K562 (cell line): ENCODE results near the gene ANK3. TPM values are rescaled to one million over a fixed set of nuclear protein-coding genes. Genes with fewer than 3 reads are reported as not detected.
A peak's percentile ranks its signal among the peaks of the same experiment; 100 is the strongest.

Experiments
- ATAC-seq: fragments of 200-7000 bp; cut with Tn5 transposase; 3 replicates; pipeline ENCODE4 v1.9.1; 2020; ENCODE audit warnings: moderate library complexity
- BruUV-seq: library from RNA; stranded (reverse); fragments of 400-500 nt; replicated peaks from 2 replicates; lab custom pipeline; 2021; lab: Mats Ljungman, UMichigan
- CTCF ChIA-PET: fragments of 300-600 bp; formaldehyde crosslinking; extraction: SDS; loops from one replicate; lab custom pipeline; 2021; ENCODE audit warnings: low intra/inter-chr PET ratio; lab: Yijun Ruan, JAX
- POLR2A ChIA-PET: fragments of 300-600, 350-650 bp; sonication (Branson Sonifier 250); formaldehyde crosslinking; extraction: SDS; loops from one replicate; lab custom pipeline; 2021; ENCODE audit warnings: antibody characterized with exemption, inconsistent platforms; lab: Yijun Ruan, JAX
- DNase-seq, 4 experiments: peaks; one replicate each; pipeline versions ENCODE4 v3.0.0 to v3.0.0-alpha.2; 2011 to 2018; ENCODE audit warnings: low spot score in 3 of 4, mixed read lengths in 3 of 4; ENCODE audit errors: extremely low read depth in 1 of 4
- FAIRE-seq: peaks from 2 replicates; lab custom pipeline; 2011; peaks lifted over from hg19 to GRCh38; lab: Jason Lieb, UNC
- H2AFZ ChIP-seq: 2 replicates; pipeline ENCODE4 v1.6.0; 2011; ENCODE audit warnings: low read depth, low read length, control low read depth, inconsistent platforms
- H3K27ac ChIP-seq: fragments of 200-600 bp; 3 replicates; pipeline ENCODE4 v1.8.0; 2011; ENCODE audit warnings: low read depth, mild to moderate bottlenecking, control low read depth, inconsistent platforms, low read length, moderate library complexity, mixed read lengths; ENCODE audit errors: extremely low read depth
- H3K27me3 ChIP-seq, 2 experiments: fragments of 300-600 bp in 1 of 2; 2 replicates in 1 of 2; 3 replicates in 1 of 2; pipeline versions ENCODE4 v1.6.0 to v1.8.0; 2011; ENCODE audit warnings: inconsistent platforms in 2 of 2, low read length in 2 of 2, mild to moderate bottlenecking in 1 of 2, mixed read lengths in 1 of 2, moderate library complexity in 1 of 2; ENCODE audit not compliant: control insufficient read depth in 2 of 2, insufficient read depth in 2 of 2
- H3K36me3 ChIP-seq: fragments of 300-600 bp; 3 replicates; pipeline ENCODE4 v1.8.0; 2011; ENCODE audit warnings: mild to moderate bottlenecking, low read length, inconsistent platforms; ENCODE audit not compliant: control insufficient read depth, insufficient read depth
- H3K4me1 ChIP-seq, 2 experiments: fragments of 200-600 bp in 1 of 2; replicated peaks in 1 of 2; 2 replicates in 1 of 2; 3 replicates in 1 of 2; pipeline versions ENCODE4 v1.5.1 to v1.8.0; 2011; ENCODE audit warnings: inconsistent platforms in 2 of 2, low read length in 2 of 2, mild to moderate bottlenecking in 1 of 2, mixed read lengths in 1 of 2, moderate library complexity in 1 of 2; ENCODE audit not compliant: control insufficient read depth in 2 of 2, insufficient read depth in 2 of 2
- H3K4me2 ChIP-seq: 2 replicates; pipeline ENCODE4 v1.6.1; 2011; ENCODE audit warnings: low read length, control low read depth, inconsistent platforms, mixed read lengths; ENCODE audit not compliant: insufficient read depth
- H3K4me3 ChIP-seq: fragments of 200-600 bp; sonication (generic), shearing (Covaris generic); 2 replicates; pipeline ENCODE4 v1.5.1; 2016; ENCODE audit warnings: control low read depth, inconsistent platforms
- H3K79me2 ChIP-seq: fragments of 200-600 bp; 3 replicates; pipeline ENCODE4 v1.8.0; 2011; ENCODE audit warnings: low read length, inconsistent platforms; ENCODE audit not compliant: control insufficient read depth, insufficient read depth
- H3K9ac ChIP-seq, 2 experiments: 2 replicates each; pipeline versions ENCODE4 v1.6.0 to v1.6.1; 2011; ENCODE audit warnings: low read depth in 2 of 2, low read length in 2 of 2, control low read depth in 1 of 2, inconsistent platforms in 1 of 2, mild to moderate bottlenecking in 1 of 2, mixed read lengths in 1 of 2; ENCODE audit not compliant: insufficient read depth in 1 of 2
- H3K9me1 ChIP-seq: one replicate; pipeline ENCODE4 v1.6.0; 2011; ENCODE audit warnings: inconsistent platforms, mild to moderate bottlenecking, low read length, moderate library complexity; ENCODE audit not compliant: control insufficient read depth, insufficient read depth
- H3K9me3 ChIP-seq: replicated peaks from 2 replicates; pipeline ENCODE4 v1.5.1; 2011; ENCODE audit warnings: low read depth, low read length, inconsistent platforms; ENCODE audit not compliant: control insufficient read depth, insufficient read depth
- H4K20me1 ChIP-seq: replicated peaks from 2 replicates; pipeline ENCODE4 v1.6.1; 2011; ENCODE audit warnings: low read length, inconsistent platforms, mixed read lengths; ENCODE audit not compliant: control insufficient read depth, insufficient read depth
- CHD2 ChIP-seq: IDR thresholded peaks from 2 replicates; pipeline ENCODE4 v1.6.1; 2011; ENCODE audit warnings: low read depth, low read length
- HSF4 ChIP-seq: fragments of 250-450 bp; sonication (Bioruptor Pico); IDR thresholded peaks from 2 replicates; pipeline ENCODE4 v2.1.2; 2022; ENCODE audit warnings: mild to moderate bottlenecking, moderate library complexity, borderline replicate concordance
- PRDM10 ChIP-seq: fragments of 450-650 bp; IDR thresholded peaks from 2 replicates; pipeline ENCODE4 v1.6.1; 2018; ENCODE audit not compliant: partially characterized antibody
- TSC22D4 ChIP-seq: fragments of 450-650 bp; IDR thresholded peaks from 2 replicates; pipeline ENCODE4 v1.6.1; 2016; ENCODE audit warnings: missing genetic modification characterization, missing biosample characterization, control low read depth
- whole genome bisulfite sequencing: fragments of 100-300 bp; shearing (Covaris generic); methylation state at CpG from one replicate; pipeline ENCODE4 v1.1.6; 2016; ENCODE audit warnings: low coverage, mixed read lengths; ENCODE audit not compliant: insufficient coverage; ENCODE audit errors: missing lambda C conversion rate; 5-methylcytosine and 5-hydroxymethylcytosine counted together
- in situ Hi-C: fragments of 300-500 bp; cut with MboI; formaldehyde crosslinking; loops from 4 replicates; pipeline ENCODE4 v1.15.0; 2018; ENCODE audit warnings: inconsistent platforms, mixed read lengths
- intact Hi-C: fragments of 100-400 bp; cut with micrococcal nuclease; formaldehyde crosslinking; loops from 2 replicates; pipeline ENCODE4 v1.14.2; 2022
- polyA plus RNA-seq, 8 experiments: library from polyadenylated mRNA; depleted of rRNA in 4 of 8; stranded (reverse) in 5 of 8; unstranded in 3 of 8; fragments of >200 nt; fragmentation: Nextera tagmentation in 2 of 8; fragmentation: Illumina TruSeq in 1 of 8; extraction: Ambion mirVana in 2 of 8; extraction: Trizol in 1 of 8; gene quantifications; 2 replicates each; pipeline versions ENCODE4 v1.2.1 to v1.2.3, GENCODE V29; 2011 to 2014; ENCODE audit warnings: inconsistent platforms in 1 of 8, missing spikeins in 1 of 8
- total RNA-seq, 7 experiments: library from RNA; depleted of rRNA in 6 of 7; stranded (reverse); fragments of >200 nt in 6 of 7; fragmentation: Illumina TruSeq in 2 of 7; extraction: Trizol in 2 of 7; gene quantifications; 2 replicates each; pipeline versions ENCODE4 v1.2.1 to v1.2.3, GENCODE V29; 2011 to 2021; ENCODE audit warnings: low replicate concordance in 1 of 7
- TF ChIP-seq, protein P1 (sequence below), 3 experiments: IDR thresholded peaks in 2 of 3; conservative IDR thresholded peaks in 1 of 3; 2 replicates each; pipeline ENCODE4 v1.5.1; 2011 to 2012; ENCODE audit warnings: low read length in 3 of 3, mild to moderate bottlenecking in 3 of 3, control low read depth in 2 of 3, improper control_type of control experiment in 1 of 3, inconsistent platforms in 1 of 3, low read depth in 1 of 3, mixed read lengths in 1 of 3, moderate library complexity in 1 of 3; ENCODE audit not compliant: insufficient read depth in 2 of 3

The ANK3 gene
- total and polyA plus RNA-seq, 9 of the 15 experiments (the other 6 are each of a cell fraction or from before 2014, with no cell fraction given), result 10.0 to 32.3 (median 17.9) TPM

- H4K20me1 ChIP-seq, result no peaks in the 10 kb centered on the region
- intact Hi-C loops, result no loop called here
- FAIRE-seq (no peak), ATAC-seq (no peak), DNase-seq (no peak)
- CTCF ChIA-PET, result no interaction called here
- H3K27me3 ChIP-seq, result no peaks in the 10 kb centered on the region
- no peaks in the 10 kb centered on the region for H3K79me2 ChIP-seq
- H3K4me3 ChIP-seq, result no peak overlapping the region
- no peak overlapping the region for H3K9ac ChIP-seq
- no peaks in the 10 kb centered on the region for H3K36me3 ChIP-seq
- peak overlapping the region; percentile 52; the same call in 1 of the 2 replicates for H2AFZ ChIP-seq
- POLR2A ChIA-PET, result interaction anchor here (0.7 to 0.9 kb wide), 3 partner anchors 17 to 110 kb away, joined by 3 to 4 read pairs (median 3); no protein-coding TSS in a partner anchor
- H3K9me3 ChIP-seq, result no peaks in the 10 kb centered on the region
- H3K4me2 ChIP-seq, result no peak overlapping the region
- in situ Hi-C loops, result no loop called here
- no peaks in the 10 kb centered on the region for H3K9me1 ChIP-seq
- no peaks in the 10 kb centered on the region for H3K4me1 ChIP-seq
- H3K27ac ChIP-seq, result no peak overlapping the region
- no TSS peak for BruUV-seq
- WGBS, result 27% methylated on average over 2 of the region's 2 CpGs
- TF ChIP-seq, protein P1, sequence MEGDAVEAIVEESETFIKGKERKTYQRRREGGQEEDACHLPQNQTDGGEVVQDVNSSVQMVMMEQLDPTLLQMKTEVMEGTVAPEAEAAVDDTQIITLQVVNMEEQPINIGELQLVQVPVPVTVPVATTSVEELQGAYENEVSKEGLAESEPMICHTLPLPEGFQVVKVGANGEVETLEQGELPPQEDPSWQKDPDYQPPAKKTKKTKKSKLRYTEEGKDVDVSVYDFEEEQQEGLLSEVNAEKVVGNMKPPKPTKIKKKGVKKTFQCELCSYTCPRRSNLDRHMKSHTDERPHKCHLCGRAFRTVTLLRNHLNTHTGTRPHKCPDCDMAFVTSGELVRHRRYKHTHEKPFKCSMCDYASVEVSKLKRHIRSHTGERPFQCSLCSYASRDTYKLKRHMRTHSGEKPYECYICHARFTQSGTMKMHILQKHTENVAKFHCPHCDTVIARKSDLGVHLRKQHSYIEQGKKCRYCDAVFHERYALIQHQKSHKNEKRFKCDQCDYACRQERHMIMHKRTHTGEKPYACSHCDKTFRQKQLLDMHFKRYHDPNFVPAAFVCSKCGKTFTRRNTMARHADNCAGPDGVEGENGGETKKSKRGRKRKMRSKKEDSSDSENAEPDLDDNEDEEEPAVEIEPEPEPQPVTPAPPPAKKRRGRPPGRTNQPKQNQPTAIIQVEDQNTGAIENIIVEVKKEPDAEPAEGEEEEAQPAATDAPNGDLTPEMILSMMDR (IDR thresholded peaks at IDR 0.05 in 2 of 3, conservative IDR thresholded peaks at IDR 0.05 in 1 of 3; ENCODE audit: insufficient read depth in 2 of 3, low read depth in 1 of 3, low read length in 3 of 3), result no peak
- TF ChIP-seq PRDM10 (no peak), HSF4 (no peak), TSC22D4 (tag) (no peak), CHD2 (no peak)
Measured at GRCh38 chr10:60367431-60367830, 22.2 kb downstream of the ANK3 start.
